Lower lobe of right lung (tissue), 2 donors: ENCODE data around the gene SRGAP2C. TPM values are rescaled to one million over a fixed set of nuclear protein-coding genes. Genes with fewer than 3 reads are reported as not detected.
"Not testable (repeated sequence)": the region's sequence is repeated elsewhere in the genome, so short reads cannot be mapped to it uniquely, and the experiment has no call there.

Source experiments
- ATAC-seq, 2 donors: fragments of 200-7000 bp; cut with Tn5 transposase; one replicate each; pipeline ENCODE4 v1.9.1; 2020 to 2022; ENCODE audit warnings: mild to moderate bottlenecking in 2 of 2, moderate library complexity in 2 of 2
- DNase-seq: peaks from one replicate; pipeline ENCODE4 v3.0.0-alpha.2; 2020
- H3K27ac ChIP-seq: fragments of 200-600 bp; one replicate; pipeline ENCODE4 v1.8.0; 2022
- H3K27me3 ChIP-seq: fragments of 200-600 bp; one replicate; pipeline ENCODE4 v1.8.0; 2022; ENCODE audit warnings: low read depth
- H3K36me3 ChIP-seq: fragments of 200-600 bp; one replicate; pipeline ENCODE4 v1.8.0; 2022; ENCODE audit warnings: mild to moderate bottlenecking
- H3K4me1 ChIP-seq: fragments of 200-600 bp; one replicate; pipeline ENCODE4 v1.8.0; 2022
- H3K4me3 ChIP-seq: fragments of 200-600 bp; one replicate; pipeline ENCODE4 v1.8.0; 2022; ENCODE audit warnings: mild to moderate bottlenecking
- H3K9me3 ChIP-seq: fragments of 200-600 bp; one replicate; pipeline ENCODE4 v1.8.0; 2022
- intact Hi-C: fragments of 100-400 bp; cut with DNase I; formaldehyde crosslinking; loops from one replicate; pipeline ENCODE4 v1.11.0; 2022
- total RNA-seq: library from RNA; stranded (reverse); fragmentation: NEBNext Ultra II Directional; extraction: Animal tissue kit (Norgen Biotek cat#: 25700); gene quantifications from one replicate; pipeline ENCODE4 v1.2.1, GENCODE V29; 2021
- TF ChIP-seq, protein P1 (sequence below): fragments of 200-600 bp; IDR thresholded peaks from one replicate; pipeline ENCODE4 v1.8.0; 2022; ENCODE audit warnings: antibody characterized with exemption, mild to moderate bottlenecking
- donor health status: DM: no; HTN: yes; CAD: no; lungs with severe emphysema.

The SRGAP2C gene
- total RNA-seq, 1 donor from 2014 or later, result 33.9 TPM

GRCh38 chr1:121438862-121439261 lies 254.1 kb downstream of the SRGAP2C start:
- intact Hi-C loops, H3K27me3 ChIP-seq, H3K4me1 ChIP-seq, DNase-seq, H3K36me3 ChIP-seq, H3K4me3 ChIP-seq, ATAC-seq, H3K27ac ChIP-seq, H3K9me3 ChIP-seq: not testable (repeated sequence)

GRCh38 chr1:121440993-121441392 lies 256.2 kb downstream of the SRGAP2C start:
- no peaks in the 10 kb centered on the region for H3K27me3 ChIP-seq
- H3K9me3 ChIP-seq, result no peaks in the 10 kb centered on the region
- H3K4me1 ChIP-seq, result no peaks in the 10 kb centered on the region
- ATAC-seq (no peak), DNase-seq (no peak)
- no peak overlapping the region for H3K27ac ChIP-seq
- H3K4me3 ChIP-seq, result no peak overlapping the region
- no peaks in the 10 kb centered on the region for H3K36me3 ChIP-seq
- TF ChIP-seq, protein P1, sequence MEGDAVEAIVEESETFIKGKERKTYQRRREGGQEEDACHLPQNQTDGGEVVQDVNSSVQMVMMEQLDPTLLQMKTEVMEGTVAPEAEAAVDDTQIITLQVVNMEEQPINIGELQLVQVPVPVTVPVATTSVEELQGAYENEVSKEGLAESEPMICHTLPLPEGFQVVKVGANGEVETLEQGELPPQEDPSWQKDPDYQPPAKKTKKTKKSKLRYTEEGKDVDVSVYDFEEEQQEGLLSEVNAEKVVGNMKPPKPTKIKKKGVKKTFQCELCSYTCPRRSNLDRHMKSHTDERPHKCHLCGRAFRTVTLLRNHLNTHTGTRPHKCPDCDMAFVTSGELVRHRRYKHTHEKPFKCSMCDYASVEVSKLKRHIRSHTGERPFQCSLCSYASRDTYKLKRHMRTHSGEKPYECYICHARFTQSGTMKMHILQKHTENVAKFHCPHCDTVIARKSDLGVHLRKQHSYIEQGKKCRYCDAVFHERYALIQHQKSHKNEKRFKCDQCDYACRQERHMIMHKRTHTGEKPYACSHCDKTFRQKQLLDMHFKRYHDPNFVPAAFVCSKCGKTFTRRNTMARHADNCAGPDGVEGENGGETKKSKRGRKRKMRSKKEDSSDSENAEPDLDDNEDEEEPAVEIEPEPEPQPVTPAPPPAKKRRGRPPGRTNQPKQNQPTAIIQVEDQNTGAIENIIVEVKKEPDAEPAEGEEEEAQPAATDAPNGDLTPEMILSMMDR, result no peak
- intact Hi-C loops, result no loop called here

Other genes starting within 250 kb of the SRGAP2C start
- gene FAM72B, start 635 bp upstream of the SRGAP2C start, total RNA-seq, result 0.83 TPM